K562 (cell line): ENCODE data around the gene PIK3CA. TPM values are rescaled to one million over a fixed set of nuclear protein-coding genes. Genes with fewer than 3 reads are reported as not detected.
A peak's percentile ranks its signal among the peaks of the same experiment; 100 is the strongest.

Experiments used
- ATAC-seq: fragments of 200-7000 bp; cut with Tn5 transposase; 3 replicates; pipeline ENCODE4 v1.9.1; 2020; ENCODE audit warnings: moderate library complexity
- BruUV-seq: library from RNA; stranded (reverse); fragments of 400-500 nt; replicated peaks from 2 replicates; lab custom pipeline; 2021; lab: Mats Ljungman, UMichigan
- CTCF ChIA-PET: fragments of 300-600 bp; formaldehyde crosslinking; extraction: SDS; loops from one replicate; lab custom pipeline; 2021; ENCODE audit warnings: low intra/inter-chr PET ratio; lab: Yijun Ruan, JAX
- POLR2A ChIA-PET: fragments of 300-600, 350-650 bp; sonication (Branson Sonifier 250); formaldehyde crosslinking; extraction: SDS; loops from one replicate; lab custom pipeline; 2021; ENCODE audit warnings: antibody characterized with exemption, inconsistent platforms; lab: Yijun Ruan, JAX
- DNase-seq, 4 experiments: peaks; one replicate each; pipeline versions ENCODE4 v3.0.0 to v3.0.0-alpha.2; 2011 to 2018; ENCODE audit warnings: low spot score in 3 of 4, mixed read lengths in 3 of 4; ENCODE audit errors: extremely low read depth in 1 of 4
- FAIRE-seq: peaks from 2 replicates; lab custom pipeline; 2011; peaks lifted over from hg19 to GRCh38; lab: Jason Lieb, UNC
- H2AFZ ChIP-seq: 2 replicates; pipeline ENCODE4 v1.6.0; 2011; ENCODE audit warnings: low read depth, low read length, control low read depth, inconsistent platforms
- H3K27ac ChIP-seq: fragments of 200-600 bp; 3 replicates; pipeline ENCODE4 v1.8.0; 2011; ENCODE audit warnings: low read depth, mild to moderate bottlenecking, control low read depth, inconsistent platforms, low read length, moderate library complexity, mixed read lengths; ENCODE audit errors: extremely low read depth
- H3K27me3 ChIP-seq, 2 experiments: fragments of 300-600 bp in 1 of 2; 2 replicates in 1 of 2; 3 replicates in 1 of 2; pipeline versions ENCODE4 v1.6.0 to v1.8.0; 2011; ENCODE audit warnings: inconsistent platforms in 2 of 2, low read length in 2 of 2, mild to moderate bottlenecking in 1 of 2, mixed read lengths in 1 of 2, moderate library complexity in 1 of 2; ENCODE audit not compliant: control insufficient read depth in 2 of 2, insufficient read depth in 2 of 2
- H3K36me3 ChIP-seq: fragments of 300-600 bp; 3 replicates; pipeline ENCODE4 v1.8.0; 2011; ENCODE audit warnings: mild to moderate bottlenecking, low read length, inconsistent platforms; ENCODE audit not compliant: control insufficient read depth, insufficient read depth
- H3K4me1 ChIP-seq, 2 experiments: fragments of 200-600 bp in 1 of 2; replicated peaks in 1 of 2; 2 replicates in 1 of 2; 3 replicates in 1 of 2; pipeline versions ENCODE4 v1.5.1 to v1.8.0; 2011; ENCODE audit warnings: inconsistent platforms in 2 of 2, low read length in 2 of 2, mild to moderate bottlenecking in 1 of 2, mixed read lengths in 1 of 2, moderate library complexity in 1 of 2; ENCODE audit not compliant: control insufficient read depth in 2 of 2, insufficient read depth in 2 of 2
- H3K4me2 ChIP-seq: 2 replicates; pipeline ENCODE4 v1.6.1; 2011; ENCODE audit warnings: low read length, control low read depth, inconsistent platforms, mixed read lengths; ENCODE audit not compliant: insufficient read depth
- H3K4me3 ChIP-seq: fragments of 200-600 bp; sonication (generic), shearing (Covaris generic); 2 replicates; pipeline ENCODE4 v1.5.1; 2016; ENCODE audit warnings: control low read depth, inconsistent platforms
- H3K79me2 ChIP-seq: fragments of 200-600 bp; 3 replicates; pipeline ENCODE4 v1.8.0; 2011; ENCODE audit warnings: low read length, inconsistent platforms; ENCODE audit not compliant: control insufficient read depth, insufficient read depth
- H3K9ac ChIP-seq, 2 experiments: 2 replicates each; pipeline versions ENCODE4 v1.6.0 to v1.6.1; 2011; ENCODE audit warnings: low read depth in 2 of 2, low read length in 2 of 2, control low read depth in 1 of 2, inconsistent platforms in 1 of 2, mild to moderate bottlenecking in 1 of 2, mixed read lengths in 1 of 2; ENCODE audit not compliant: insufficient read depth in 1 of 2
- H3K9me1 ChIP-seq: one replicate; pipeline ENCODE4 v1.6.0; 2011; ENCODE audit warnings: inconsistent platforms, mild to moderate bottlenecking, low read length, moderate library complexity; ENCODE audit not compliant: control insufficient read depth, insufficient read depth
- H3K9me3 ChIP-seq: replicated peaks from 2 replicates; pipeline ENCODE4 v1.5.1; 2011; ENCODE audit warnings: low read depth, low read length, inconsistent platforms; ENCODE audit not compliant: control insufficient read depth, insufficient read depth
- H4K20me1 ChIP-seq: replicated peaks from 2 replicates; pipeline ENCODE4 v1.6.1; 2011; ENCODE audit warnings: low read length, inconsistent platforms, mixed read lengths; ENCODE audit not compliant: control insufficient read depth, insufficient read depth
- BRF1 ChIP-seq: IDR thresholded peaks from 3 replicates; pipeline ENCODE4 v1.6.1; 2011; ENCODE audit warnings: borderline replicate concordance, mild to moderate bottlenecking; ENCODE audit not compliant: insufficient read length; ENCODE audit errors: extremely low read depth
- CBX5 ChIP-seq: IDR thresholded peaks from 2 replicates; pipeline ENCODE4 v1.6.1; 2014; ENCODE audit warnings: low read depth, borderline replicate concordance
- CREBBP ChIP-seq: IDR thresholded peaks from one replicate; pipeline ENCODE4 v1.6.1; 2012; ENCODE audit warnings: low read depth, mild to moderate bottlenecking, control low read depth, inconsistent platforms, low read length
- CTBP1 ChIP-seq: fragments of 450-650 bp; IDR thresholded peaks from 2 replicates; pipeline ENCODE4 v1.6.1; 2016; ENCODE audit warnings: borderline replicate concordance
- FOSL1 ChIP-seq: fragments of 200-800 bp; sonication (Bioruptor generic); conservative IDR thresholded peaks from 2 replicates; pipeline ENCODE4 v1.6.1; 2016; ENCODE audit warnings: missing genetic modification characterization, missing compliant biosample characterization
- KDM1A ChIP-seq, 2 experiments: fragments of 450-650 bp; IDR thresholded peaks; 2 replicates each; pipeline ENCODE4 v1.6.1; 2016; ENCODE audit warnings: mild to moderate bottlenecking in 2 of 2
- MAZ ChIP-seq, 2 experiments: fragments of 450-650 bp in 1 of 2; sonication (generic) in 1 of 2; formaldehyde crosslinking; IDR thresholded peaks in 1 of 2; conservative IDR thresholded peaks in 1 of 2; 2 replicates each; pipeline versions ENCODE4 v1.4.0 to v1.5.0; 2020; ENCODE audit warnings: mild to moderate bottlenecking in 1 of 2, missing genetic modification reagents in 1 of 2
- RBM25 ChIP-seq: fragments of 200-400 bp; formaldehyde crosslinking; IDR thresholded peaks from 2 replicates; pipeline ENCODE4 v1.6.1; 2018; ENCODE audit warnings: low read length, low read depth, moderate library complexity; ENCODE audit not compliant: severe bottlenecking
- SMARCA4 ChIP-seq: fragments of 450-650 bp; IDR thresholded peaks from 2 replicates; pipeline ENCODE4 v1.6.1; 2016
- TCFL5 ChIP-seq: fragments of 250-450 bp; sonication (Bioruptor Pico); conservative IDR thresholded peaks from 2 replicates; pipeline ENCODE4 v1.6.1; 2021; ENCODE audit warnings: mild to moderate bottlenecking, moderate library complexity, matching md5 sums
- ZNF134 ChIP-seq: fragments of 250-450 bp; sonication (Bioruptor Pico); conservative IDR thresholded peaks from 2 replicates; pipeline ENCODE4 v1.4.0; 2020
- ZNF766 ChIP-seq: fragments of 200-800 bp; sonication (Bioruptor generic); conservative IDR thresholded peaks from 2 replicates; pipeline ENCODE4 v1.6.1; 2016; ENCODE audit warnings: missing genetic modification characterization, missing compliant biosample characterization
- WGBS: fragments of 100-300 bp; shearing (Covaris generic); methylation state at CpG from one replicate; pipeline ENCODE4 v1.1.6; 2016; ENCODE audit warnings: low coverage, mixed read lengths; ENCODE audit not compliant: insufficient coverage; ENCODE audit errors: missing lambda C conversion rate; 5-methylcytosine and 5-hydroxymethylcytosine counted together
- in situ Hi-C: fragments of 300-500 bp; cut with MboI; formaldehyde crosslinking; loops from 4 replicates; pipeline ENCODE4 v1.15.0; 2018; ENCODE audit warnings: inconsistent platforms, mixed read lengths
- intact Hi-C: fragments of 100-400 bp; cut with micrococcal nuclease; formaldehyde crosslinking; loops from 2 replicates; pipeline ENCODE4 v1.14.2; 2022
- polyA plus RNA-seq, 8 experiments: library from polyadenylated mRNA; depleted of rRNA in 4 of 8; stranded (reverse) in 5 of 8; unstranded in 3 of 8; fragments of >200 nt; fragmentation: Nextera tagmentation in 2 of 8; fragmentation: Illumina TruSeq in 1 of 8; extraction: Ambion mirVana in 2 of 8; extraction: Trizol in 1 of 8; gene quantifications; 2 replicates each; pipeline versions ENCODE4 v1.2.1 to v1.2.3, GENCODE V29; 2011 to 2014; ENCODE audit warnings: inconsistent platforms in 1 of 8, missing spikeins in 1 of 8
- total RNA-seq, 7 experiments: library from RNA; depleted of rRNA in 6 of 7; stranded (reverse); fragments of >200 nt in 6 of 7; fragmentation: Illumina TruSeq in 2 of 7; extraction: Trizol in 2 of 7; gene quantifications; 2 replicates each; pipeline versions ENCODE4 v1.2.1 to v1.2.3, GENCODE V29; 2011 to 2021; ENCODE audit warnings: low replicate concordance in 1 of 7
- TF ChIP-seq, protein P1 (sequence below), 2 experiments: fragments of 450-650 bp in 1 of 2; sonication (generic) in 1 of 2; formaldehyde crosslinking in 1 of 2; IDR thresholded peaks in 1 of 2; conservative IDR thresholded peaks in 1 of 2; 2 replicates each; pipeline versions ENCODE4 v1.6.1 to v1.8.1; 2016 to 2023; ENCODE audit warnings: mild to moderate bottlenecking in 2 of 2, moderate library complexity in 2 of 2, inconsistent platforms in 1 of 2, missing genetic modification reagents in 1 of 2

Gene PIK3CA
- total and polyA plus RNA-seq, 9 of the 15 experiments (the other 6 are each of a cell fraction or from before 2014, with no cell fraction given): 3.8 to 19.4 (median 10.8) TPM

DNA sequence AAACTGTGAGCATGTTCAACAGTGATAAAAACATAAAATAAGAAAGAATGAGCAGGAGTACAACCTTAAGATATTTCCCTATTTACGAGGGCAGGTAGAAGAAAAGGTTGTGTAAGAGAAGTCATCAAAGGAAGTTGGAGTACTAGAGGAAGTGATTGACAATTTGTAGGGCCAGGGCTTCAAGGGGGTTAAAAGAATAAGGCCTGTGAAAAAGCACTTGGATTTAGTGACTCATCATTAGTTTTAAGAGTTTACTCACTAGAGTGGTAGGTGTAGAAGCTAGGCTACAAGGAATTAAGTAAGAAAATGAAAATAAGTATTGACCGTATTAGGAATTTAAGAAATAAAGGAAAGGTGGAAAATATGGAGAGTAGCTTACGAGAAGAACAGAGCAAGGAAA lies 79.2 kb downstream of the PIK3CA start:
- Histone ChIP-seq H3K4me2 (no peak overlapping the region), H3K4me3 (no peak overlapping the region), H3K36me3 (peaks cover 32% of the 10 kb centered on the region; the same call in 1 of the 3 replicates), H3K27ac (no peak overlapping the region), H3K9me1 (no peaks in the 10 kb centered on the region), H2AFZ (no peak overlapping the region), H3K9me3 (no peaks in the 10 kb centered on the region), H3K4me1 (no peaks in the 10 kb centered on the region), H4K20me1 (no peaks in the 10 kb centered on the region), H3K79me2 (no peaks in the 10 kb centered on the region), H3K9ac (no peak overlapping the region), H3K27me3 (no peaks in the 10 kb centered on the region)
- WGBS: 87% methylated on average over 3 of the region's 3 CpGs
- FAIRE-seq (no peak), ATAC-seq (no peak; the same call in 2 of the 3 replicates), DNase-seq (peak in 1 of 4 experiments; percentile 9)
- TF ChIP-seq, protein P1, sequence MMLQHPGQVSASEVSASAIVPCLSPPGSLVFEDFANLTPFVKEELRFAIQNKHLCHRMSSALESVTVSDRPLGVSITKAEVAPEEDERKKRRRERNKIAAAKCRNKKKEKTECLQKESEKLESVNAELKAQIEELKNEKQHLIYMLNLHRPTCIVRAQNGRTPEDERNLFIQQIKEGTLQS (IDR thresholded peaks at IDR 0.05): peak; percentile 25; the same call in 1 of the 2 replicates
- TF ChIP-seq, protein P1 (CRISPR knock-in tag; conservative IDR thresholded peaks at IDR 0.05): no peak
- TF ChIP-seq SMARCA4: no peak
- ChIA-PET POLR2A (no interaction called here), CTCF (no interaction called here)
- in situ Hi-C loops: no loop called here
- intact Hi-C loops: no loop called here
- no TSS peak for BruUV-seq

DNA sequence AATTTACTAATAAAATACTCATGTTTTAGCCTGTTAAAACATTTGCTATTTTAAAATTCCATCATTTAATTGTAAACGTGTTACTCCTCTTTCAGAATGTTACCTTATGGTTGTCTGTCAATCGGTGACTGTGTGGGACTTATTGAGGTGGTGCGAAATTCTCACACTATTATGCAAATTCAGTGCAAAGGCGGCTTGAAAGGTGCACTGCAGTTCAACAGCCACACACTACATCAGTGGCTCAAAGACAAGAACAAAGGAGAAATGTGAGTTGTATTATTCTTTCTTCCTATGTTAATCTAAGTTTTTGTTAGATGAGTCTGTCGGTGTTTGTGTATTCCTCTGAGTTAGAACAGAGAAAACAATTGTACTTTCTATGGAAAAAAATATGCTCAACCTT lies 81.0 kb downstream of the PIK3CA start:
- Histone ChIP-seq H3K36me3 (peaks cover 43% of the 10 kb centered on the region; the same call in 1 of the 3 replicates), H3K9me1 (no peaks in the 10 kb centered on the region), H3K9me3 (no peaks in the 10 kb centered on the region), H3K4me3 (no peak overlapping the region), H4K20me1 (no peaks in the 10 kb centered on the region), H2AFZ (no peak overlapping the region), H3K9ac (no peak overlapping the region), H3K4me1 (no peaks in the 10 kb centered on the region), H3K27me3 (no peaks in the 10 kb centered on the region), H3K79me2 (no peaks in the 10 kb centered on the region), H3K27ac (no peak overlapping the region), H3K4me2 (no peak overlapping the region)
- in situ Hi-C loops: no loop called here
- FAIRE-seq (no peak), ATAC-seq (peak; percentile 41; the same call in 2 of the 3 replicates), DNase-seq (no peak)
- ChIA-PET CTCF (no interaction called here), POLR2A (no interaction called here)
- WGBS: 83% methylated on average over 5 of the region's 5 CpGs
- intact Hi-C loops: no loop called here
- no TSS peak for BruUV-seq
- TF ChIP-seq ZNF134 (CRISPR knock-in tag) (no peak), BRF1 (no peak), CBX5 (no peak), TCFL5 (CRISPR knock-in tag) (no peak), FOSL1 (tag) (no peak), ZNF766 (CRISPR knock-in tag) (no peak), CTBP1 (no peak), CREBBP (no peak), KDM1A (IDR thresholded peaks at IDR 0.05) (no peak), RBM25 (no peak), MAZ (CRISPR knock-in tag; conservative IDR thresholded peaks at IDR 0.05 in 1 of 2, IDR thresholded peaks at IDR 0.05 in 1 of 2) (no peak)
